ENCODE results near the gene SAFB2.
A peak's percentile ranks its signal among the peaks of the same experiment; 100 is the strongest.

The SAFB2 gene

GRCh38 chr19:5575590-5575989 is 47.0 kb downstream of the SAFB2 start:
- no peak overlapping the region for H3K14ac ChIP-seq (ENCODE audit: low read length)
- no peak overlapping the region for H4K12ac ChIP-seq (ENCODE audit: low read depth, low read length)
- peaks cover 10 to 15% of the 10 kb centered on the region in 2 experiments for H3K4me1 ChIP-seq (ENCODE audit: control insufficient read depth in 1 of 2, insufficient read depth in 2 of 2, low read length in 2 of 2)
- peaks cover 6% of the 10 kb centered on the region for H3K79me1 ChIP-seq (ENCODE audit: low read length)
- H4K8ac ChIP-seq (ENCODE audit: low read depth, low read length), result no peak overlapping the region
- no peaks in the 10 kb centered on the region for H3K79me2 ChIP-seq (ENCODE audit: control insufficient read depth, insufficient read depth, low read length, poor library complexity)
- no peak overlapping the region for H2BK120ac ChIP-seq (ENCODE audit: insufficient read depth, low read length, poor library complexity)
- no peak overlapping the region for H2BK5ac ChIP-seq (ENCODE audit: low read depth, low read length, poor library complexity)
- WGBS (ENCODE audit: extremely low coverage, insufficient coverage, insufficient read length), result no CpG with 5 or more reads among the region's 6 CpGs
- no peak overlapping the region for H4K91ac ChIP-seq (ENCODE audit: low read depth, low read length)
- H2AFZ ChIP-seq (ENCODE audit: insufficient read depth, low read length, poor library complexity), result no peak overlapping the region
- H3K18ac ChIP-seq (ENCODE audit: low read length), result no peak overlapping the region
- no peak overlapping the region for H3K4ac ChIP-seq (ENCODE audit: low read depth, low read length)
- no peak overlapping the region for H3K4me2 ChIP-seq (ENCODE audit: low read length)
- H3K27ac ChIP-seq (ENCODE audit: low read depth, low read length), result no peak overlapping the region
- H3K23ac ChIP-seq (ENCODE audit: low read length), result no peak overlapping the region
- no peaks in the 10 kb centered on the region for H3K27me3 ChIP-seq (ENCODE audit: insufficient read depth, low read length)
- H2BK12ac ChIP-seq (ENCODE audit: low read length), result no peak overlapping the region
- peaks cover 2% of the 10 kb centered on the region for H3K9me3 ChIP-seq (ENCODE audit: insufficient read depth, low read depth, low read length)
- no peak overlapping the region for H3K4me3 ChIP-seq (ENCODE audit: low read depth, low read length)
- H3K9ac ChIP-seq (ENCODE audit: low read length), result no peak overlapping the region
- no peaks in the 10 kb centered on the region for H3K36me3 ChIP-seq (ENCODE audit: control insufficient read depth in 1 of 2, insufficient read depth in 2 of 2, low read length in 2 of 2)
- H2AK5ac ChIP-seq (ENCODE audit: low read length), result no peak overlapping the region
- peak; percentile 38 to 73 for DNase-seq

DNA sequence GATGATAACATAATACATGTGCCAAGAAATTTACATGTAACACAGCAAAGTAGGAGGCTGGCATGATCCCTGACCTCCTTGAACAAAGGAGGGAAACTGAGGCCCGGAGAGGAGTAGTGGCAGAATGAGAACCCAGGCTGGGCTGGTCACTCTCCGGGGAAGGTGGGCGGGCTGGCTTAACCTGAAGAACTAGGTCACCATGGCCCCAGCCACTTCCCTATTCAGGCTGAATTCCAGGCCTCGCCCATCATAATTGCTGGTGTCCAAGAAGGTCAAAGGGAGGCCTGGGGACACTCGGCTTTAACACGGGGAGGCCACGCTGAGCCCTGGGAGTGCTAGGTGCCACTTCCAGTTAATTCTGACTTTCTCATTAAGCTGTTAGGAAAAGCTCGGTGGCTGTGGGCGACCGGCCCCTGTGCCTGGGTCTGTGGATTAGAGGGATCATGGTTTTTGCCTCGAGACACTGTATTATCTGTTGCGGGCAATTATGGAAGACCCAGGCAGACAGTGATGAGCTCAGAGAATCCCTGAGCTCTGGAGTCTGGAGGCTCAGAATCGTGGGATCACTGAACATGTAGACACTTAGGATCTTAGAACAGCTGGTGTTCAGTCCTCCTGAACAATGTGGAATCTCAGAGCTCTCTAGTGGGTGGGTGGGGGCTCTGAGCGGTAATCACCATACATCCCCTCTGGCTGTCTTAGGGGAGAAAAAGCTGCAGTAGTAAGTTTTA is 49.9 kb downstream of the SAFB2 start:
- Histone ChIP-seq H2BK120ac (ENCODE audit: insufficient read depth, low read length, poor library complexity) (peak overlapping the region; percentile 56), H3K4ac (ENCODE audit: low read depth, low read length) (no peak overlapping the region), H4K12ac (ENCODE audit: low read depth, low read length) (no peak overlapping the region), H3K79me1 (ENCODE audit: low read length) (peaks cover 8% of the 10 kb centered on the region), H3K9me3 (ENCODE audit: insufficient read depth, low read depth, low read length) (peaks cover 2% of the 10 kb centered on the region), H2BK5ac (ENCODE audit: low read depth, low read length, poor library complexity) (peak overlapping the region; percentile 26), H3K27me3 (ENCODE audit: insufficient read depth, low read length) (no peaks in the 10 kb centered on the region), H3K23ac (ENCODE audit: low read length) (no peak overlapping the region), H3K9ac (ENCODE audit: low read length) (peak overlapping the region; percentile 34), H3K4me3 (ENCODE audit: low read depth, low read length) (no peak overlapping the region), H4K8ac (ENCODE audit: low read depth, low read length) (peak overlapping the region; percentile 62), H3K4me2 (ENCODE audit: low read length) (peak overlapping the region; percentile 18), H3K18ac (ENCODE audit: low read length) (no peak overlapping the region), H2BK12ac (ENCODE audit: low read length) (peak overlapping the region; percentile 31), H3K79me2 (ENCODE audit: control insufficient read depth, insufficient read depth, low read length, poor library complexity) (no peaks in the 10 kb centered on the region), H4K91ac (ENCODE audit: low read depth, low read length) (peak overlapping the region; percentile 59), H2AFZ (ENCODE audit: insufficient read depth, low read length, poor library complexity) (no peak overlapping the region), H3K14ac (ENCODE audit: low read length) (no peak overlapping the region), H3K27ac (ENCODE audit: low read depth, low read length) (peak overlapping the region; percentile 89), H2AK5ac (ENCODE audit: low read length) (no peak overlapping the region), H3K36me3 (ENCODE audit: control insufficient read depth in 1 of 2, insufficient read depth in 2 of 2, low read length in 2 of 2) (no peaks in the 10 kb centered on the region), H3K4me1 (ENCODE audit: control insufficient read depth in 1 of 2, insufficient read depth in 2 of 2, low read length in 2 of 2) (peaks cover 10 to 11% of the 10 kb centered on the region in 2 experiments)
- DNase-seq, result peak; percentile 89 to 90
- no CpG with 5 or more reads among the region's 14 CpGs for WGBS (ENCODE audit: extremely low coverage, insufficient coverage, insufficient read length)

- H3K79me1 ChIP-seq (ENCODE audit: low read length), result peaks cover 10% of the 10 kb centered on the region
- H3K79me2 ChIP-seq (ENCODE audit: control insufficient read depth, insufficient read depth, low read length, poor library complexity), result peaks cover 2% of the 10 kb centered on the region
- no peak overlapping the region for H3K9ac ChIP-seq (ENCODE audit: low read length)
- no peak overlapping the region for H4K12ac ChIP-seq (ENCODE audit: low read depth, low read length)
- no peak overlapping the region for H2AFZ ChIP-seq (ENCODE audit: insufficient read depth, low read length, poor library complexity)
- H3K9me3 ChIP-seq (ENCODE audit: insufficient read depth, low read depth, low read length), result peaks cover 2% of the 10 kb centered on the region
- H2BK120ac ChIP-seq (ENCODE audit: insufficient read depth, low read length, poor library complexity), result no peak overlapping the region
- H3K4me2 ChIP-seq (ENCODE audit: low read length), result no peak overlapping the region
- no peak overlapping the region for H2BK12ac ChIP-seq (ENCODE audit: low read length)
- H3K27ac ChIP-seq (ENCODE audit: low read depth, low read length), result no peak overlapping the region
- WGBS (ENCODE audit: extremely low coverage, insufficient coverage, insufficient read length), result no CpG with 5 or more reads among the region's 3 CpGs
- no peak overlapping the region for H3K4me3 ChIP-seq (ENCODE audit: low read depth, low read length)
- H4K91ac ChIP-seq (ENCODE audit: low read depth, low read length), result peak overlapping the region; percentile 35
- no peak for DNase-seq
- H3K27me3 ChIP-seq (ENCODE audit: insufficient read depth, low read length), result no peaks in the 10 kb centered on the region
- H2AK5ac ChIP-seq (ENCODE audit: low read length), result no peak overlapping the region
- no peak overlapping the region for H4K8ac ChIP-seq (ENCODE audit: low read depth, low read length)
- H3K4me1 ChIP-seq (ENCODE audit: control insufficient read depth in 1 of 2, insufficient read depth in 2 of 2, low read length in 2 of 2), result peaks cover 10% of the 10 kb centered on the region in 2 experiments
- H3K14ac ChIP-seq (ENCODE audit: low read length), result no peak overlapping the region
- no peak overlapping the region for H3K4ac ChIP-seq (ENCODE audit: low read depth, low read length)
- H2BK5ac ChIP-seq (ENCODE audit: low read depth, low read length, poor library complexity), result no peak overlapping the region
- H3K36me3 ChIP-seq (ENCODE audit: control insufficient read depth in 1 of 2, insufficient read depth in 2 of 2, low read length in 2 of 2), result no peaks in the 10 kb centered on the region
- H3K18ac ChIP-seq (ENCODE audit: low read length), result no peak overlapping the region
- H3K23ac ChIP-seq (ENCODE audit: low read length), result no peak overlapping the region
Measured at GRCh38 chr19:5571777-5572176, 50.8 kb downstream of the SAFB2 start.

GRCh38 chr19:5567970-5568407 is 54.6 kb downstream of the SAFB2 start:
- H2BK5ac ChIP-seq (ENCODE audit: low read depth, low read length, poor library complexity), result no peak overlapping the region
- peaks cover 2% of the 10 kb centered on the region for H3K79me2 ChIP-seq (ENCODE audit: control insufficient read depth, insufficient read depth, low read length, poor library complexity)
- H3K27me3 ChIP-seq (ENCODE audit: insufficient read depth, low read length), result no peaks in the 10 kb centered on the region
- H2BK12ac ChIP-seq (ENCODE audit: low read length), result no peak overlapping the region
- no peak overlapping the region for H4K91ac ChIP-seq (ENCODE audit: low read depth, low read length)
- peak overlapping the region; percentile 65 for H3K4me2 ChIP-seq (ENCODE audit: low read length)
- H3K18ac ChIP-seq (ENCODE audit: low read length), result no peak overlapping the region
- H4K8ac ChIP-seq (ENCODE audit: low read depth, low read length), result peak overlapping the region; percentile 49
- H4K12ac ChIP-seq (ENCODE audit: low read depth, low read length), result no peak overlapping the region
- no peak overlapping the region for H2AFZ ChIP-seq (ENCODE audit: insufficient read depth, low read length, poor library complexity)
- H3K4ac ChIP-seq (ENCODE audit: low read depth, low read length), result no peak overlapping the region
- peaks cover 4% of the 10 kb centered on the region for H3K9me3 ChIP-seq (ENCODE audit: insufficient read depth, low read depth, low read length)
- no peak overlapping the region for H2BK120ac ChIP-seq (ENCODE audit: insufficient read depth, low read length, poor library complexity)
- DNase-seq, result peak; percentile 86 to 89
- H3K36me3 ChIP-seq (ENCODE audit: control insufficient read depth in 1 of 2, insufficient read depth in 2 of 2, low read length in 2 of 2), result no peaks in the 10 kb centered on the region
- H3K79me1 ChIP-seq (ENCODE audit: low read length), result peaks cover 13% of the 10 kb centered on the region
- H3K9ac ChIP-seq (ENCODE audit: low read length), result no peak overlapping the region
- no peak overlapping the region for H3K14ac ChIP-seq (ENCODE audit: low read length)
- WGBS (ENCODE audit: extremely low coverage, insufficient coverage, insufficient read length), result no CpG with 5 or more reads among the region's 40 CpGs
- peaks cover 8 to 13% of the 10 kb centered on the region in 2 experiments for H3K4me1 ChIP-seq (ENCODE audit: control insufficient read depth in 1 of 2, insufficient read depth in 2 of 2, low read length in 2 of 2)
- peak overlapping the region; percentile 48 for H3K27ac ChIP-seq (ENCODE audit: low read depth, low read length)
- H3K4me3 ChIP-seq (ENCODE audit: low read depth, low read length), result peak overlapping the region; percentile 60
- no peak overlapping the region for H2AK5ac ChIP-seq (ENCODE audit: low read length)
- no peak overlapping the region for H3K23ac ChIP-seq (ENCODE audit: low read length)

Data from trophoblast cell (in vitro differentiated cells and primary cell).